NCI-H510A treated with DMSO at 0.1 percent for 48 hours (cell line): ENCODE measurements around the gene PRKCD.
"Not testable (repeated sequence)": the region's sequence is repeated elsewhere in the genome, so short reads cannot be mapped to it uniquely, and the experiment has no call there.

Experiments
- DNase-seq: peaks from one replicate; lab custom pipeline; 2025; lab: John Stamatoyannopoulos, UW

PRKCD gene

GRCh38 chr3:53139906-53140846 is 20.8 kb upstream of the PRKCD start:
- DNase-seq = no peak

GRCh38 chr3:53140847-53141845 is 19.9 kb upstream of the PRKCD start:
- no peak for DNase-seq

GRCh38 chr3:53142986-53143385 is 18.0 kb upstream of the PRKCD start:
- DNase-seq = no peak

- DNase-seq = no peak
These were observed 16.6 kb upstream of the PRKCD start for GRCh38 chr3:53144446-53144845.

GRCh38 chr3:53144862-53145712 is 15.9 kb upstream of the PRKCD start:
- DNase-seq = peak; percentile 71

GRCh38 chr3:53145713-53146080 is 15.3 kb upstream of the PRKCD start:
- DNase-seq = peak; percentile 56

- no peak for DNase-seq
These were observed 14.6 kb upstream of the PRKCD start for GRCh38 chr3:53146319-53146891.

- DNase-seq = no peak
These were observed 13.7 kb upstream of the PRKCD start for GRCh38 chr3:53147151-53147902.

- DNase-seq = no peak
These were observed 13.1 kb upstream of the PRKCD start for GRCh38 chr3:53147903-53148400.

GRCh38 chr3:53149006-53149690 is 11.9 kb upstream of the PRKCD start:
- DNase-seq = no peak

- DNase-seq = no peak
These were observed 11.3 kb upstream of the PRKCD start for GRCh38 chr3:53149699-53150098.

GRCh38 chr3:53150247-53151085 is 10.5 kb upstream of the PRKCD start:
- DNase-seq = no peak

- DNase-seq = not testable (repeated sequence)
These were observed 9.9 kb upstream of the PRKCD start for GRCh38 chr3:53151086-53151438.

GRCh38 chr3:53151465-53151864 is 9.5 kb upstream of the PRKCD start:
- no peak for DNase-seq

GRCh38 chr3:53151870-53152660 is 8.9 kb upstream of the PRKCD start:
- no peak for DNase-seq

- no peak for DNase-seq
These were observed 7.7 kb upstream of the PRKCD start for GRCh38 chr3:53153264-53153823.

- no peak for DNase-seq
These were observed 7.0 kb upstream of the PRKCD start for GRCh38 chr3:53153980-53154379.

GRCh38 chr3:53154881-53155285 is 6.1 kb upstream of the PRKCD start:
- DNase-seq = peak; percentile 22
